ENCODE data around the gene BAMBI.

- no peak for TF ChIP-seq YY1 (IDR thresholded peaks at IDR 0.05; ENCODE audit: insufficient read depth, insufficient read length)
- no peak for TF ChIP-seq SUZ12 (IDR thresholded peaks at IDR 0.05; ENCODE audit: extremely low read depth, insufficient read depth, insufficient read length)
- no peak for TF ChIP-seq ZNF274 (IDR thresholded peaks at IDR 0.05; ENCODE audit: low read depth, low read length)
These were observed 38.9 kb upstream of the BAMBI start for GRCh38 chr10:28638392-28638791.

All from NT2/D1 (cell line).